CD4-positive, alpha-beta T cell treated with Interleukin-12 subunit alpha and Interleukin-12 subunit beta, for 1 hour (primary cell): ENCODE results near the gene TBL2.
"Not testable (repeated sequence)": the region's sequence is repeated elsewhere in the genome, so short reads cannot be mapped to it uniquely, and the experiment has no call there.

Source experiments
- DNase-seq: peaks from one replicate; pipeline ENCODE4 v3.0.0-alpha.2; 2020

Gene TBL2

DNA sequence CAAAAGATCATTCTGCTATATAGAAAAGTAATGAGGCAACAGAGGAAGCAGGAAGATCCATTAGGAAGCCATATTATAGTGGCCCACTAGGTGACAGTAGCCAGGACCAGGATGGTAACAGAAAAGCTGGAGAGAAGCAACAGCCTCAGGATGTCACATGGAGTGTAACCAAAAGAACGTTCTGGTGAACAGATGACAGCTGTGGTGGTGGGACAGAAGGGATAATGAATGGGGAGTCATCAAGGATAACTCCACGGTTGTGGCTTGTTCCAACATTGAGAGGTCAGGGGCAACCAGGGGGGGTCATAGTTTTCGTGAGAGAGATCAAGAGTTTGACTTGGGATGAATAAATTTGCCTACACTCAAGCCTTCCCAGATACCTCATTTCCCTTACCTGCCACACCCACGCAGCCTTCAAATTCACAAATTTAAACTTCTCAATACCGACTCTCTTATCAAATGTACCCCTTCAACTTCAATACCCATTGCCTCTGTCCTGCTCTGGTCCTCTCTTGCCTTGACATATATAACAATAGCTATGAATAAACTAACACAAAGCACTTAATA is 9.3 kb downstream of the TBL2 start:
- DNase-seq, result no peak

DNA sequence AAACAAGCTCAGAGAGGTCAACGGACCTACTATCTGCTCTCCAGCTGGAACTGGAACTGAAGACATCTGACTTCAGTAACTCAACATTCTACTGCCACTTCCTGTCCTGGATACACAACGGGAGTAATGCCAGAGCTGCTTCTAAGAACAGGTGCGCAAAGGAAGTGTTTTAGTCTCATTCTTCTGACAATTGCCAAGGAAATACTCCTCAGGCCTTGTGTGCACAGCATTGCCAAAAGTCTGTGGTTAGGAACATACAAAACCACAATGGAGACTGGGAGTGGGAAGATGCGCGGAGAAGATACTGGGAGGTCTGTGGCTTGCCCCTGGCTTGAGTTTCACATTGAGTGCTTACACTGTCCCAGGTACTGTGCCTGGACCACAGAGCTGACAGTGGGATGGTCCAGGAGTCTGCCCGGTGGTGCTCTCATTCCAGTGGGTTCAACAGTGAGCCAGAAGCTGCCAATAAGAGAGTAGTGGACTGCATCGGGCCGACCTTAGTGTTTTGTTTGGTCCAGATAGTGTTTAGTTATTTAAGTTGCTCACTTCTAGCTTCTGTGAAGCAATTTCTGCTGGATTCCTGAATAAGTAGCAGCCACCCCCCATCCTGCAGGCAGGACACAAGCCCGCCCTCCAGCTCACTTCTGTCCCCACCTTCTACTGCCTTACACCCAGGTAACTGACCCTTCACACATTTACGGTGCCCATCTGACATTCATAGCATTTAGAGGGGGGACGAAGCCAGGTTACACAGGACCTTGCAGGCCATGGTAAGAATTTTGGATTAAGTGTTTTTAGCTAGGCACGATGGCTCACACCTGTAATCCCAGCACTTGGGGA is 10.3 kb downstream of the TBL2 start:
- no peak for DNase-seq

DNA sequence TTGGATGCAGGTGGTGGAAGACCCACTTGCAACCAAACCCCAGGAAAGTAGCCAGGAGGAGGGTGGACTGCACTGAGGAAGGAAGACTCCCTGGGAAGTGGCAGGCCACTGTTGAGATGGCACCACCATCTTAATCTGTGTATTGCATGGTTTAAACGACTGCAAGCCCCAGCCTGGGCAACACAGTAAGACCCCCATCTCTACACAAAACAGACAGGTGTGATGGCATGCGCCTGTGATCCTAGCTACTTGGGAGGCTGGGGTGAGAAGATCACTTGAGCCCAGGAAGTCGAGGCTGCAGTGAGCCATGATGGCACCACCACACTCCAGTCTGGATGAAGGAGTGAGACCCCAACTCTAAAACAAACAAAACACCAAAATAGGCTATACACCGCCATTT is 11.2 kb downstream of the TBL2 start:
- DNase-seq, result no peak

DNA sequence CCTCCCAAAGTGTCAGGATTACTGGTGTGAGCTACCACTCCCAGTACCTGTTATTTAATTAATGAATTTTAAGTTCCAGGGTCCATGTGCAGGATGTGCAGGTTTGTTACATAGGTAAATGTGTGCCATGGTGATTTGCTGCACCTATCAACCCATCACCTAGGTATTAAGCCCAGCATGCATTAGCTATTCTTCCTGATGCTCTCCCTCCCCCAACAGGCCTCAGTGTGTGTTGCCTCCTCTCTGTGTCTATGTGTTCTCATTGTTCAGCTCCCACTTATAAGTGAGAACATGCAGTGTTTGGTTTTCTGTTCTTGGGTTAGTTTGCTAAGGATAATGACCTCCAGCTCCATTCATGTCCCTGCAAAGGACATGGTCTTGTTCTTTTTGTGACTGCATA is 11.9 kb downstream of the TBL2 start:
- DNase-seq, result not testable (repeated sequence)

DNA sequence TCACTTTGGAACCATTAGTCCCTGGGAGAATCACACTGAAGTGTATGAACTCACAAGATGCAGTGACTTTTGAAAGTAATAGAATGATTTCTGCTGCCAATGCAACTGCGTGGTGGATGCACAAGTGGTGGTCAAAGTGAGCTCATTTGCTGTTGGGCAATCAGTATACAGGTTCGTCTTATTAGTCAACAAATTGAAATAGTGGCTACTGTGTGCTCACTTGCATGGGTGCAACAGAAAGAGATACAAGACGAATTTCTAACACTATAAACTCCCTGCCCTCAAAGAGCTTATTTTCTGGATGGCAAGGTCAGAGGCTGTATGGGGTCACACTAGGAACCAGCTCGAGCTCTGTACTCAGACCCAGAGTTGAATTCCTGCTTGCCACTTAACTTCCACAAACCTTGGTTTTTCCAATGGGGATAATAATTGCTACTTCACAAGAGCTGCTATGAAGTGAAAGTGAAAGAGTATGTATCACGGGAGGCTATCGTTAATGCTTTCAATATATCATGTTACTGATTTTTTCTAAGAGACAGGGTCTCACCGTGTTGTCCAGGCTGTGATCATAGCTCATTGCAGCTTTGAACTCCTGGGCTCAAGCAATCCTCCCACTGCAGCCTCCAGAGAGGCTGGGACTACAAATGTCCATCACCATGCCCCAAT is 12.6 kb downstream of the TBL2 start:
- DNase-seq, result peak; percentile 19

DNA sequence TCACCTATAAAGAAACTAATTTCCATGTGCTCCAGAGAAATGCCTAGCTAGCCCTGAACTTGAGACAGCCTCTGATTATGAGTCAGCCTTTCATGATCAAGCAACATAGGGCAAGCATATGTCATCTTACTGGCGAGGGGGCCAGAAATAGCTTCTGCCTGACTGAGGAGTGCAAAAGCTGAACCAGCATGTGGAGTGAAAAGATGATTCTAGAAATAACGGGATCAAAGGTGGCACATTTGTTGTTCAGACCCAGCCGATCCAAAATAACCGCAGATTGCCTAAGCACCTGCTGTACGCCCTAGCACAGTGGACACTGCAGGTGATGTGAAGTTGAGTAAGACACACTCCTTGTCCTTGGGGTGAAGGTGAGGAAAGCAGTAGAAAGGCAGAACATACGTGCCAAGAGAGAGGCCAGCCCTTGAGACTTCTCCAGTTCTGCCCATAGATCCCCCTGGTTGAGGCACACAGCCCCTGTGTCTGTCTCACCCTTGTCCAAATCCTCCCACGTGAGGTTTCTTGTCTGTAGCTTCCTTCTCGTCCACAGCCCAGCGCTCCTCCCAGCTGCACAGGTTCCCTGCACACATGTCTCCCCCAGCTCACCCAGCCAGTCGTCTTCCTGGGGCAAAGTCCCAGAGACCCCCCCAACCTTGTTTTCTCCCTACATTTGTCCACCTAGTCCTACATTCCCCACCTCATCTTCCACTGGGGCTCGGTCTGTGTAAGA is 18.1 kb downstream of the TBL2 start:
- DNase-seq, result no peak

DNA sequence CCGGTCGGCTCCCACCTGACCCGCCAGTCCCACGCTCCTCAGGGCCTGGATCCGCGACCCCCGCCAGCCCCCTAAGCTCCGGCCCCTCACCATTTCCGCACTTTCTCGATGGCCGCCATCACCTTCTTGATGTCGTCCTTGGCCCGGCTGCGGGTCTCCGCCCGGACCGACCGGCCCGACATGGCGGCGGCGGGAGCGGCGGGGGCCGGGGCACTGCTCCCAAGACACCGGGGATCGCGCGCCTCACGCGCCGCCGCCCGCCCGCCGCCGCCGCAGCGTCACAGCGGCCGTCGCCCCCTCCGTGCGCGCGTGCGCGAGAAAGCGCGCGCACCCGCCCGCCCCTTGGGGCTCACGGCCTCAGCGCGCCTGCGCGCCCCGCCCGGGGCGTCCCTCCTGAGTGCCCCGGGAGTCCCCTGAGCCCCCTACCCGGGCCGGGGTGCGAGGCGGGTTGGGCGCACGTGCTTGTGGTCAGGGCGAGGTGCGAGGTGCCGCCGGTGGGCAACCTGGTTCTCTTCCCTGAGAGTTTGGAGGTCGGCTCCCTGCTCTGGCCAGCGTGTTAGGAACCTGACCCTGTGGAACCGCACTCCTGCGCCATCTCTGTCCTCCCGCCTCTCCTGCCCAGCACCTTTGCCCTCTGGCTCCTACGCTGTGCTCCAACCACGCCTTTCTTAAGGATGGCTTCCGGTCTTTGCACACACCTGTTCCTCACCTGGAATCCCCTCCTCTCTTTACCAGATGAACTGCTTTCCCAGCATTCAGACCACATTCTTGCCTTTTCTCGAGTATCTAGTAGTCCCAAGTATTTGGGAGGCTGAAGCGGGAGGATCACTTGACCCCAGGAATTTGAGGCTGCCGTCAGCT is 20.8 kb downstream of the TBL2 start, which contains the start of gene BCL7B:
TSS of gene BCL7B (minus strand) at position 294 of the 861 bp plus-strand sequence. CDS start at position 182, 112 bp downstream.
- DNase-seq, result peak; percentile 87

DNA sequence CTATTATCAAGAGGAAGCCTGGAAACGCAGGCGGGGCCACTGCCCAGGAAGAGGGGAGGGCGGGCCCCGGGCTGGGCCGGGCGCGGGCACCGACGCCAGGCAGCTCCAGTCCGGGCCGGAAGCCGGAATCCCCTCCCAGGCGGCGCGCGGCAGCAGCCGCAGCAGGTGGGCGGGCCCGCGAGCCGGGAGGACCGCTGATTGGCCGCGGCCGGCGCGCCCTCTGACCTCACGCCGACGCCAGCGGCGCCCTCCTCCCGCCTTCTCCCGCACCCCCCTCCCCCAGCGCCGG is 21.3 kb downstream of the TBL2 start:
- DNase-seq, result peak; percentile 94

DNA sequence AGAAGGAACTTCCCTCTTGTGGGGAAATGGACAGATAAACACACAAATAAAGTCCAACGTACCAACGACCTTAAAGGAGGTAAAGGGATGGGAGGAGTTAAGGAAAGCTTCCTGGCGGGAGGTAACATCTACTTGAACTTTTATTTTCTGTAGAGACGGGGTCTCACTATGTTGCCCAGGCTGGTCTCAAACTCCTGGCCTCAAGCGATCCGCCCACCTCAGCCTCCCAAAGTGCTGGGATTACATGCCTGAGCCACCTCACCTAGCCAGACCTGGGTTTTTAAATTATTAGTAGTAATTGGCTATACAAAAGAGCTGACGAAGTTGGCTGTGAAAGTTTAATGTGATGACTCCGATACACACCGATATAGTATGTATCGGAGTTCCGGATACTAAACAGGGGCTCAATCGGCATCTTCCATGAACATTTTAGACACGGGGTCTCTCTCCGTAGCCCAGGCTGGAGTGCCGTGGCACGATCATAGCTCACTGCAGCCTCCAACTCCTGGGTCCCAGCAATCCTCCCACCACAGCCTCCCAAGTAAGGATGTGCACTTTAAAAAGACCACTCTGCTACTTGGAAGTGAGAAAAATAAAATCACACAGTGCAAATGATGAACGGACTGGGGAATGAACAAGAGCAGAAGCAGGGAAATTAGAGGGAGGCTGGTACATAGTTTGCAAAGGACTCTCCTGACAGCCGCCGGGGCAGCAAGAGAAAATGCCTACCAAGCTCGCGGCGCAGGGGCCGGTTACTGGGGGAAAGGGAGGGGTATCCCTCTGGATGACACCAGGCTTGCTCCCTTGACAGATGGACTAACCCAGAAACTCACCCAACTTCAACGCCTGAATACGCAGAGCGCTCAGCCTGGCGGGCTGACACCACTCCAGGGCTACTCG is 21.9 kb downstream of the TBL2 start:
- DNase-seq, result no peak

DNA sequence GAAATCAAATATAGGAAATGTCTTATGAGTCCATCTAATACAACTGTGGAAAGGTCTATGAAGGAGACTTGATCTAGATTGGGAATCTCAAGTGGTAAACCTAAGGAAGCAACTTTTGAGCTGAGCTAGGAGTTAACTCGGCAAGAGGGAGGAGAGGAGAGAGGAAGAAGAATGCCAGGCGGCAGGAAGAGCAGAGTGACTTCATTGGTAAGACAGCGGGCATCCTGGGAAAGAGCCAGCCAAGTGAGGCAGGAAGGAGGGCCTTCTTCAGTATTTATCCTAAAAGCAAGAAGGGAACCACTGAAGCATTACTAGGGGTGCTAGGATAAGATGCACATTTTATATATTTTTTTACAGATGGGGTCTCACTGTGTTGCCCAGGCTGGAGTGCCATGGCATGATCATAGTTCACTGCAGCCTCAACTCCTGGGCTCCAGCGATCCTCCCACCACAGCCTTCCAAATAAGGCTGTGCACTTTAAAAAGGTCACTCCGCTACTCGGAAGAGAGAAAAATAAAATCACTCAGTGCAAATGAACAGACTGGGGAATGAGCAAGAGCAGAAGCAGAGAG is 22.9 kb downstream of the TBL2 start:
- no peak for DNase-seq

DNA sequence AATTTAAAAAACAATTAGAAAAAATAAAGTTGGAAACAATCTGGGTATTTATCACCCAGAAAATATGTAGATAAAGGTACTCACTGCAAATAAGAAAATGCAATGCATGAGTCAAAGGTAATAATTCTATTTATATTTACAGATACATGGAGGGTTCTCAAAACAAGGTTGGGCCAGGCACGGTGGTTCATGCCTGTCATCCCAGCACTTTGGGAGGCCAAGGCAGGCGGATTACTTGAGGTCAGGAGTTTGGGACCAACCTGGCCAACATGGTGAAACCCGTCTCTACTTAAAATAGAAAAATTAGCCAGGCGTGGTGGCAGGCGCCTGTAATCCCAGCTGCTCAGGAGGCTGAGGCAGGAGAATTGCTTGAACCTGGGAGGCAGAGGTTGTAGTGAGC is 28.3 kb downstream of the TBL2 start:
- DNase-seq, result not testable (repeated sequence)

DNA sequence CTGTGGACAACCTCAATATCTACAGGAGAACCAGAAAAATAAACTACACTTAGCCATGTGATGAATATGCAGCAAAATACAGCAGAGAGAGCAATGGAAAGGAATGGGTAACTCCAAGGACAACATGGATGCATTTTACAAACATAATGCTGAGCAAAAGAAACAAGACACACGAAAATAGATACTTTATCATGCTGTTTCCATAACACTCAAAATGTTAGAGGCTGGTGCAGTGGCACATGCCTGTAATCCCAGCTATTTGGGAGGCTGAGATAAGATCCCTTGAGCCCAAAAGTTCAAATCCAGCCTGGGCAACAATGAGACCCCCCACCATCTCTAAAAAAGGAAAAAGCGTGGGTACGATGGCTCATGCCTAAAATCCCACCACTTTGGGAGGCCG is 29.2 kb downstream of the TBL2 start:
- DNase-seq, result no peak

DNA sequence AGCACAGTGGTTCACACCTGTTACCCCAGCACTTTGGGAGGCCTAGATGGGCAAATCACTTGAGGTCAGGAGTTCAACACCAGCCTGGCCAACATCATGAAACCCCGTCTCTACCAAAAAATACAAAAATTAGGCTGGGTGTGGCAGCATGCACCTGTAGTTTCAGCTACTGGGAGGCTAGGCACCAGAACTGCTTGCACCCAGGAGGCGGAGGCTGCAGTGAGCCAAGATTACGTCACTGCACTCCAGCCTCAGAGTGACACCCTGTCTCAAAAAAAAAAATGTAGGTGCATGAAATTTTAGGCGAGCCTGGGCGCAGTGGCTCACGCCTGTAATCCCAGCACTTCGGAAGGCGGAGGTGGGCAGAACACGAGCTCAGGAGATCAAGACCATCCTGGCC is 30.5 kb downstream of the TBL2 start:
- DNase-seq, result no peak

DNA sequence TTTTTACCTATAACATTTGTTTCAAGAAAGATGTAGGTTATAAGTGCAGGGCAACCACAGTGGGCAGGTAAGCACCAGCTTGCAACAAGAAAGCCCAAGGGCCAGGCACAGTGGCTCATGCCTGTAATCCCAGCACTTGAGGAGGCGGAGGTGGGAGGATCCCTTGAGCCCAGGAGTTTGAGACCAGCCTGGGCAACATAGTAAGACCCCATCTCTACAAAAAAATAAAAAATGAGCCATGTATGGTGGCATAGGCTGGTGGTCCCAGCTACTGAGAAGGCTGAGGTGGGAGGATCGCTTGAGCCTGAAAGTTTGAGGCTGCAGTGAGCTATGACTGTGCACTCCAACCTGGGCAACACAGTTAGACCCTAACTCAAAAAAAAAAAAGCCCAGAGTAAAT is 33.7 kb downstream of the TBL2 start:
- DNase-seq, result no peak

DNA sequence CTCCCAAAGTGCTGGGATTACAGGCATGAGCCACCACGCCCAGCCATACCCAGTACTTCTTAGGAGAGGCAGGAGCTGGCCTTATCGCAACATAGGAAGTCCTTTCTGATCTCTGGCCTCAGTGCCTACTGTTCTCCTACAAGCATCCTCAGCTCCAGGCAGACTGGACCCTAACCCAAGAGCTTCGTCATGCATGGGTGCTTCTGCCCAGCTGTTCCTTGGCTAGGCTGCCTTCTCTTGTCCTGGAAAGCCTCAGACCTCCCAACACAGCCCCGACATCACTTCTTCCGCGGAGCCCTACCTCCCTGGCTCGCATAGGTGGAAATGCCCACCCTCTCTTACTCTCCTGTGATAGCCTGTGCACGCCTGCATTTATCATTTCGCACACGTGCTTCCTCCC is 36.7 kb downstream of the TBL2 start:
- DNase-seq, result no peak

DNA sequence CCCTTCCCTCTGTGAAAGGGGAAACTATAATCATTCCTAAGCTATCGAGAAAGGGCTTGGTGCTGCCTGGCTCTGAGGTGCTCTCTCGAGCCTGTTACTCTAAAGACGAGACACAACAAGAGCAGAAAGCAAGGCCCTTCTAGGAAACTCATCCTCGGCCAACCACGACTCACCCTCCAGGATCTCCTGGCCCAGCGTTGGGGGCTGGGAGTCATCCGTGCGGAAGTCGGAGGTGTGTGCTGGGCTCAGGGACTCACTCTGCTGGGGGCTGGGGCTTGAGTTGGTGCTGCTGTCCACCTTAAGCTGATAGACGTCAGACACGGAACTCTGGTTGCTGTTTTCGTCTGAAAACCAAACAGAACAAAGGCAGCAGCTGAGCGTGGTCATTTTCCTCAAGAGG is 38.7 kb downstream of the TBL2 start:
- DNase-seq, result no peak

DNA sequence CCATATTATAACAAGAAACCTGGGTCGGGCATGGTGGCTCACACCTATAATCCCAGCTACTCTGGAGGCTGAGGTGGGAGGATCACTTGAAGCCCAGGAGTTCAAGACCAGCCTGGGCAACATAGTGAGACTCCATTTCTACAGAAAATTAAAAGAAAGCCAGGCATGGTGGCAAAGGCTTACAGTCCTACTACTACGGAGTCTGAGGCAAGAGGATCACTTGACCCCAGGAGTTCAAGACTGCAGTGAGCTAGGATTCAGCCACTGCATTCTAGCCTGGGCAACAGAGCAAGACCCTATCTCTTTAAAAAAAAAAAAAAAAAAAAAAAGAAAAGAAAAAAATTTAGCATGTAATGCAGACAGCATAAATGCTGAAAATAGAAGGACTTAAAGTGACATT is 39.9 kb downstream of the TBL2 start:
- DNase-seq, result not testable (repeated sequence)

DNA sequence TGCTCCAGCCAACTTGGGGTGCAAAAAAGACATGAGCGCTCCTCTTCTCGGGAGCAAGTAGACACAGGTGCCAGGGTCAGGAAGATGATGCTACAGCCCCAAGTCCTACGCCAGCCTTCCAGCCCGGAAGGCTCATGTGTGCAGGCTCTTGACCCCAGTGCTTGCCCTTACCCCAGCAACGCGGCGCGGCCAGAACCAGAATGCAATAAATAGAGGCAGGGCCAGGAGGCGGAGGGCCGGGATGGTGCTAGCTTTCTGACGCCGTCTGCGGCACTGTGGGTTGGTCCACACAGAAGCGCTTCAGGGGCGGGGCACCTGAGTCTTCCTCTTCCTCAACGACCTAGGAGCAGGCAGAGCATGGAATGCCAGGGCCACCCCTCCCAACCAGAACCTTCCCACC is 41.3 kb downstream of the TBL2 start:
- no peak for DNase-seq

DNA sequence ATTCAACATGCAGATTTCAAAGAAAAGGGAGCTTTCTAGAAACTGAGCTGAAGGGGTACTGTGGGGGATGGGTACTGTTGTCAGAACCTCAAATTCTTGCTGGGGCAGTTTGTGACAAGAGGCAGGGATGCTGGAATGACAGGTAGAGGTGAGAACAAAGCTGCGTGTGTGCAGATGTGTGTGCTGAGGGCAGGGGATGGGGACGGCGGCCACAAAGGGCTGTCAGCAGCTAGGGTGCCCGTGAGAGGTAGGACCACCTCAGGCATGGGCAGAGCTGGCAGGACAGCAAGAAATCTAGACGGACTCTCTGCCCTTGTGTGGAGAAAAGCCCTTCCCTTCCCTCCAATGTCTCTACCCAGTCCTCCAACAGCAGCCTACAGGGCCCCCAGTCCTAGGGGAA is 41.9 kb downstream of the TBL2 start:
- DNase-seq, result no peak

DNA sequence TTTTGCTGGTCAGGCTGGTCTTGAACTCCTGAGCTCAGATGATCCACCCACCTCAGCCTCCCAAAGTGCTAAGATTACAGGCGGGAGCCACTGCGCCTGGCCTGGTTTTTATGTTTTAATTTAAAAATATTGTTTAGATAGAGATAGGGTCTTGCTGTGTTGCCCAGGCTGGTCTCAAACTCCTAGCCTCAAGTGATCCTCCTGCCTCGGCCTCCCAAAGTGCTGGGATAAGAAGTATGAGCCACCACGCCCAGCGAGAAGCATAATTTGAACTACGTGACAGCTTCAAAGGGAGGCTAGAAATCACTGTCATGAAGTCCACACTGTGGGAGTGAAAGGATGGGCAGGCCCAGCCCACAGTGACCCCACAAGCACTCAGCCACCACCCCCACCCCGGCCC is 42.5 kb downstream of the TBL2 start:
- DNase-seq, result not testable (repeated sequence)

DNA sequence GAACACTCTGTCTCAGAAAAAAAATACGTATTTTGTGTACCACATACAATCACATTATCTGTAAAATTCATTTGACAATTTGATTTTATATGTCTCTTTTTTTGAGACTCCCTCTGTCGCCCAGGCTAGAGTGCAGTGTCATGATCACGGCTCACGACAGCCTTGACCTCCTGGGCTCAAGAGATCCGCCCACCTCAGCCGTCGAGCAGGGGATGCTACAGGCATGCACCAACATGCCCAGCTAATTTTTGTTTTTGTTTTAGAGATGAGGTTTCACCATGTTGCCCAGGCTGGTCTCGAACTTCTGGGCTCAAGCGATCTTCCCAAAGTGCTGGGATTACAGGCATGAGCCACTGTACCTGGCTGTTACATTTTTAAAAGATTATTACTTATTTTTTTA is 44.6 kb downstream of the TBL2 start:
- DNase-seq, result no peak
